ENCODE measurements around the gene FNBP1L. TPM values are rescaled to one million over a fixed set of nuclear protein-coding genes. Genes with fewer than 3 reads are reported as not detected.

The FNBP1L gene
- total RNA-seq, 1 experiment from 2014 or later: 119 TPM

DNA sequence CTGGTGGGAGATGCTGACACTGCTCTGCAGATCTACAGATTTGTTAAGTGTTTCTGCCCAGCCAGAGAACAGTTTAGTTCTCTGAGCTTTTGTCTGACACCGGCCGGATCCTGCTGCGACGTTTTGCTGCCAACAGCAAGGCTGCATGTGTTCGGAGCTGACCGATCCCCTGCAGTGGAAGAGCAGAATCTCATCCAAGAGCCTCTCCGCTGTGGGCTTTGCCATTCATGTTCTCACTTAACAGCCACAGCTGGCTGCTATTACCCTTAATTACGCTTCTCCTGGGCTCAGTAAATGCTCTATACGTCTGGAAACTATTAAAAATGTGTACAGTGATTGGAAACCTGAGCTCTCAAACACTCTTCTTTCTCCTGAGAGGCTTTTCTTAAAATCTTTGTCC lies 128.4 kb downstream of the FNBP1L start:
- H4K91ac ChIP-seq (ENCODE audit: insufficient read length, low read depth, low read length): no peak overlapping the region
- Mint-ChIP-seq H3K36me3 (ENCODE audit: insufficient read depth in 1 of 3, low read depth in 3 of 3) (peaks cover 0 to 33% (median 7%) of the 10 kb centered on the region in 3 experiments; a peak in 4 of 7 replicates), H3K4me3 (no peak overlapping the region), H3K27ac (no peak overlapping the region), H3K4me1 (peaks cover 25 to 27% of the 10 kb centered on the region in 2 experiments), H3K27me3 (ENCODE audit: low read depth) (no peaks in the 10 kb centered on the region), H3K9me3 (no peaks in the 10 kb centered on the region)
- no peaks in the 10 kb centered on the region for H3K23me2 ChIP-seq (ENCODE audit: insufficient read length, low read depth, low read length, poor library complexity, severe bottlenecking)
- H2BK20ac ChIP-seq (ENCODE audit: low read depth, low read length, poor library complexity, severe bottlenecking): no peak overlapping the region
- no peak overlapping the region for H3K4ac ChIP-seq (ENCODE audit: low read depth, low read length)
- WGBS (ENCODE audit: extremely low coverage, insufficient read length, low lambda C conversion rate): no CpG with 5 or more reads among the region's 9 CpGs
- H3K23ac ChIP-seq (ENCODE audit: insufficient read length, low read depth, low read length): no peak overlapping the region
- H2BK120ac ChIP-seq (ENCODE audit: low read depth, low read length, poor library complexity, severe bottlenecking): no peak overlapping the region
- H2BK5ac ChIP-seq (ENCODE audit: insufficient read length, low read length): no peak overlapping the region
- H3K79me1 ChIP-seq (ENCODE audit: insufficient read depth, low read depth, low read length, poor library complexity, severe bottlenecking): no peaks in the 10 kb centered on the region
- no peak overlapping the region for H2AK5ac ChIP-seq (ENCODE audit: insufficient read length, low read length)
- no peak overlapping the region for H3K18ac ChIP-seq (ENCODE audit: insufficient read length, low read depth, low read length)
- no peak overlapping the region for H3K56ac ChIP-seq (ENCODE audit: insufficient read length, low read depth, low read length)
- H4K8ac ChIP-seq (replicated peaks; ENCODE audit: insufficient read length, low read depth, low read length): no peak overlapping the region
- TF ChIP-seq, protein P1, sequence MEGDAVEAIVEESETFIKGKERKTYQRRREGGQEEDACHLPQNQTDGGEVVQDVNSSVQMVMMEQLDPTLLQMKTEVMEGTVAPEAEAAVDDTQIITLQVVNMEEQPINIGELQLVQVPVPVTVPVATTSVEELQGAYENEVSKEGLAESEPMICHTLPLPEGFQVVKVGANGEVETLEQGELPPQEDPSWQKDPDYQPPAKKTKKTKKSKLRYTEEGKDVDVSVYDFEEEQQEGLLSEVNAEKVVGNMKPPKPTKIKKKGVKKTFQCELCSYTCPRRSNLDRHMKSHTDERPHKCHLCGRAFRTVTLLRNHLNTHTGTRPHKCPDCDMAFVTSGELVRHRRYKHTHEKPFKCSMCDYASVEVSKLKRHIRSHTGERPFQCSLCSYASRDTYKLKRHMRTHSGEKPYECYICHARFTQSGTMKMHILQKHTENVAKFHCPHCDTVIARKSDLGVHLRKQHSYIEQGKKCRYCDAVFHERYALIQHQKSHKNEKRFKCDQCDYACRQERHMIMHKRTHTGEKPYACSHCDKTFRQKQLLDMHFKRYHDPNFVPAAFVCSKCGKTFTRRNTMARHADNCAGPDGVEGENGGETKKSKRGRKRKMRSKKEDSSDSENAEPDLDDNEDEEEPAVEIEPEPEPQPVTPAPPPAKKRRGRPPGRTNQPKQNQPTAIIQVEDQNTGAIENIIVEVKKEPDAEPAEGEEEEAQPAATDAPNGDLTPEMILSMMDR (conservative IDR thresholded peaks at IDR 0.05): no peak
- H3T11ph ChIP-seq (ENCODE audit: low read length): no peak overlapping the region
- no peak overlapping the region for H2BK15ac ChIP-seq (ENCODE audit: low read depth, low read length)
- peaks cover 7% of the 10 kb centered on the region; the same call in 1 of the 2 replicates for H3K4me1 ChIP-seq (ENCODE audit: insufficient read depth, low read length)
- H3K27me3 ChIP-seq (ENCODE audit: insufficient read depth, low read length): no peaks in the 10 kb centered on the region
- no peak overlapping the region for H2AFZ ChIP-seq (ENCODE audit: low read length)
- no peaks in the 10 kb centered on the region for H4K20me1 ChIP-seq (ENCODE audit: control insufficient read depth, insufficient read depth, insufficient read length)
- H3K79me2 ChIP-seq (ENCODE audit: insufficient read depth, low read length): no peaks in the 10 kb centered on the region
- no peak for DNase-seq
- no peak overlapping the region for H2BK12ac ChIP-seq (ENCODE audit: insufficient read length, low read depth, low read length)
- H3K4me2 ChIP-seq (ENCODE audit: insufficient read depth, insufficient read length, low read length): no peak overlapping the region
- H4K5ac ChIP-seq (ENCODE audit: insufficient read length, low read depth, low read length): no peak overlapping the region
- no peak overlapping the region for H3K9ac ChIP-seq (ENCODE audit: extremely low read depth, insufficient read length, low read length)
- no peak overlapping the region for H3K27ac ChIP-seq (ENCODE audit: insufficient read length, low read depth, low read length)
- H3K9me3 ChIP-seq (ENCODE audit: control insufficient read depth, low read depth, low read length): no peaks in the 10 kb centered on the region
- no peak overlapping the region for H3K14ac ChIP-seq (ENCODE audit: insufficient read depth, low read length)
